LNCAP (cell line): ENCODE data around the gene LDLRAD3.

Experiments used
- CTCF ChIP-seq: fragments of 450-650 bp; IDR thresholded peaks from 2 replicates; pipeline ENCODE4 v1.5.1; 2017; ENCODE audit warnings: mild to moderate bottlenecking

The LDLRAD3 gene

DNA sequence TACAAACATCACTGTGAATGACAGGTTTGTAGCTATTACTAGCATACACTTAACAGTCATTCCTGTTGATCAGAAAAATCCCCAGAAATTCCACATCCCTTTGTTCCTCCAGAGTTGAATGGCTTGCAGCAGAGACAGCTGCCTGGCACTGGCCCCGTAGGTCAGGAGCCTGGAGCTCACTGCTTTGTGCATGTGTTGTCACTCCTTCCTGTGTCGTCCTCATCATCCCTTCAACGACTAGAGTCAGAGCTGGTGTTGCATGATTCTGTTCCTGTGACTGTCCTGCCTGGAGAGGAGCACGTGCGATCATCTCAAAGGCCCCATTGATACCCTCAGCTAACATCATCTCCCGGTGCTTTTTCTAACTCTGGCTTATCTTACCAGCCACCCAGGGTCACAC, 58.3 kb downstream of the LDLRAD3 start:
- TF ChIP-seq CTCF = no peak

GRCh38 chr11:36002796-36003195, 58.9 kb downstream of the LDLRAD3 start:
- TF ChIP-seq CTCF = no peak

DNA sequence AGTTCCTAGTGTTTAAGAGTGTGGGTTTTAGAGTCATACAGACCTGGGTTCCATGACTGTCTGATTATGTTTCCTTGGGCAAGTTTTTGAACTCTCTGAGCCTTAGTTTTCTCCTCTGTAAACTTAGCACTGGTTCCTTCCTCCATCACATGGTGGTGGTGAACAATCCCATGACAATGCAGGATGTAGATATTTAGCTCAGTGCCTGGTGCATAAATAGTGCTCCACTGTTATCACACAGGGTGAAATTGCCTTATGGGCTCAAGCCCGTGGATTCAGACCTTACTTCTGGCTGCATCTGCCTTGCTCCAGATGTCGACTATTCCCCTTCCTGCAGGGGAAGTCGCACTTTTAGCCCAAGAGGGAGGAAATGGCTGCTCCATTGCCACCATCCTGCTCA, 62.7 kb downstream of the LDLRAD3 start:
- TF ChIP-seq CTCF = no peak

DNA sequence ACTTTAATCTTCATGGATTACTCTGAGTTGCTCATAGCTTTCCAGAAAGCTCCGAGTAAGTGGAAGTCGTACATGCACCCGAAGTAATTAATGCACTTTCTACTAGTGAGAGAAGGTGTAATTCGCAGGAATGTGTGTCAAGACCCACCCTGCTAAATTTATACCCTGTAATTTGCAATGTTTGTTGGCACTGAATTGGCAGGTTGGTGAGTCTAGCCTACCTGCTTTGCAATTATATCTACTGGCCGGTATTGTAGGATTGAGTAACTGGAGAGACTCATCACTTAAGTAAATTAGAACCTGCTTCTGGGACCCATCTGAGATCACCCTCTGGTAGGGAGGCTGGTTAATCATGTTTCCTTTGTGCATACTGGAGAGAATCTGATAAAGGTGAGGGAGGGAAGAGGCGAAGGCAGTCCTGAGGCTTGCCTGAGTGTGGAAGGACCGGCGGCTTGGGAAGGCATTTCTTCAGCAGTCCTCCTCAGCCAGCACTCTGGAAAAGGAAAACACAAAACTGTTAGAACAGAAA, 63.3 kb downstream of the LDLRAD3 start:
- no peak for TF ChIP-seq CTCF

DNA sequence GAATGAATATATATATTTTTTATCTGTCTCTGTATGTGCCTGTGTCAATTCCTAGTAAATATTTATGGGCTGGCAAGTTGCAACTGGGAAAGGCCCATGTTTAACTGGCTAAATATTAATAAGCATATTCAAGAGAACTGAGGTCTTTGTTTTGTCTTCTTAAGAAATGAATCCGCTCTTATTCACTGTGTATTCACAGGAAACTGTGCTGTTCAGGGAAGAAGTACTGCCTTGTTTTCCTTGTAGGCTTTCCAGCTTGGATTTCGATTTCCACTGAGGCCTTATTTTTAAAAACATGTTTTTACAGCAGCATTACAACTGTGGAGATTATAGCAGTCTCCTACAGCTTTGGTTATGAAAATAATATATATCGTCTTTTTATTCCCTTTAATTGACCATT, 64.7 kb downstream of the LDLRAD3 start:
- TF ChIP-seq CTCF = no peak

- TF ChIP-seq CTCF = no peak
Measured at GRCh38 chr11:36009473-36009872, 65.6 kb downstream of the LDLRAD3 start.

DNA sequence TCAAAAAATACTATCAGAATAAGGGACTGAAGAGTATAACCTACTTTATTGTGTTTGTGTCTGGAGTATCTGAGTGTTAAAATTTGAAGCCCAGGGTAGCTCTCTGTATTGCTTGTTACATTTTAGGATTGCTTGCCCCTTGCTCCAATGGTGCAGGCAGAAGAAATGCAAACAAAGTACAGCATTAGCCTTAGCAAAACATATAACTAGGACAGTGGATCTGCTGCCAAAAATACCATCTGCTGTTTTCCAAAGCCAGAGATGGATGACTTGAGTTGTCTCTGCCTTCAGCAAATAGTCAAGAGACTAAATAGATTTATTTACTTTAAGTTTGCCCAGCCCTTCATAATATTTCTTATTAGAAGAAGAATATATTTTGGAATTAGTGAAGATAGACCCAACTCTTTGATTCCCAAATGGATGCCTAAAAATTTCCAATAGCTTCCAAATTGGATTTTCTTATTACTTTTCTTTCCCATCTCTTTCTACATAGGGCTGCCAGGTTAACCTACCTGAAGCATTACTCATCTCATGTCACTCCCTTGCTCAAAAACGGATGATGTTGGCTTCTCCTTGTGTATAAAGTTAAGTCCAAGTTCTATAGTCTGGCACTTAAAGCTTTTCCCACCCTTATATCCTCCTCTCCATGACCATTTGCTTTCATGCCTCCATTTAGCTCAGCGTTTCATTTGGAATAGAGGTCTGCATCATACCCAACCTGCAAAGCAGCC, 66.3 kb downstream of the LDLRAD3 start:
- no peak for TF ChIP-seq CTCF
